HEK293T (cell line): ENCODE data around the gene TRPM8.
"Not testable (repeated sequence)": the region's sequence is repeated elsewhere in the genome, so short reads cannot be mapped to it uniquely, and the experiment has no call there.

Experiments
- CTCF ChIA-PET: fragments of 350-600 bp; formaldehyde crosslinking; extraction: SDS; loops from one replicate; lab custom pipeline; 2021; ENCODE audit warnings: antibody characterized with exemption, inconsistent platforms; lab: Yijun Ruan, JAX
- POLR2A ChIA-PET: fragments of 350-600 bp; formaldehyde crosslinking; extraction: SDS; loops from one replicate; lab custom pipeline; 2020; ENCODE audit warnings: antibody characterized with exemption, inconsistent platforms; lab: Yijun Ruan, JAX
- DNase-seq: peaks from one replicate; pipeline ENCODE4 v3.0.0; 2012; ENCODE audit warnings: mixed read lengths; ENCODE audit errors: extremely low spot score
- ARNT ChIP-seq: fragments of 450-650 bp; IDR thresholded peaks from 2 replicates; pipeline ENCODE4 v1.6.1; 2017; ENCODE audit warnings: mild to moderate bottlenecking
- BHLHE40 ChIP-seq: fragments of 450-650 bp; IDR thresholded peaks from 2 replicates; pipeline ENCODE4 v1.6.1; 2016; ENCODE audit warnings: mild to moderate bottlenecking, moderate library complexity, borderline replicate concordance
- CTBP1 ChIP-seq: fragments of 450-650 bp; IDR thresholded peaks from 2 replicates; pipeline ENCODE4 v1.6.1; 2016; ENCODE audit warnings: borderline replicate concordance
- ELF4 ChIP-seq: fragments of 450-650 bp; IDR thresholded peaks from 2 replicates; pipeline ENCODE4 v1.6.1; 2017; ENCODE audit warnings: antibody characterized with exemption
- FOXA1 ChIP-seq: fragments of 450-650 bp; IDR thresholded peaks from 2 replicates; pipeline ENCODE4 v1.6.1; 2016; ENCODE audit warnings: mild to moderate bottlenecking
- FOXK2 ChIP-seq: fragments of 450-650 bp; IDR thresholded peaks from 2 replicates; pipeline ENCODE4 v1.6.1; 2016; ENCODE audit warnings: mild to moderate bottlenecking
- FOXM1 ChIP-seq: fragments of 450-650 bp; IDR thresholded peaks from 2 replicates; pipeline ENCODE4 v1.6.1; 2017; ENCODE audit warnings: mild to moderate bottlenecking, borderline replicate concordance
- HDGF ChIP-seq: fragments of 450-650 bp; IDR thresholded peaks from 2 replicates; pipeline ENCODE4 v1.6.1; 2017; ENCODE audit warnings: antibody characterized with exemption, borderline replicate concordance
- L3MBTL2 ChIP-seq: fragments of 450-650 bp; conservative IDR thresholded peaks from 2 replicates; pipeline ENCODE4 v1.6.1; 2016; ENCODE audit warnings: mild to moderate bottlenecking
- LEF1 ChIP-seq: fragments of 450-650 bp; IDR thresholded peaks from 2 replicates; pipeline ENCODE4 v1.6.1; 2017; ENCODE audit warnings: mild to moderate bottlenecking, borderline replicate concordance
- NFRKB ChIP-seq: fragments of 450-650 bp; IDR thresholded peaks from 2 replicates; pipeline ENCODE4 v1.6.1; 2016; ENCODE audit warnings: mild to moderate bottlenecking, moderate library complexity
- PKNOX1 ChIP-seq: fragments of 450-650 bp; IDR thresholded peaks from 2 replicates; pipeline ENCODE4 v1.6.1; 2016
- SP1 ChIP-seq: fragments of 450-650 bp; IDR thresholded peaks from 2 replicates; pipeline ENCODE4 v1.6.1; 2017
- SUZ12 ChIP-seq: fragments of 450-650 bp; IDR thresholded peaks from 2 replicates; pipeline ENCODE4 v1.6.1; 2016; ENCODE audit warnings: mild to moderate bottlenecking
- TARDBP ChIP-seq: fragments of 450-650 bp; IDR thresholded peaks from 2 replicates; pipeline ENCODE4 v1.6.1; 2016
- ZNF384 ChIP-seq: fragments of 450-650 bp; IDR thresholded peaks from 2 replicates; pipeline ENCODE4 v1.6.1; 2016

The TRPM8 gene

DNA sequence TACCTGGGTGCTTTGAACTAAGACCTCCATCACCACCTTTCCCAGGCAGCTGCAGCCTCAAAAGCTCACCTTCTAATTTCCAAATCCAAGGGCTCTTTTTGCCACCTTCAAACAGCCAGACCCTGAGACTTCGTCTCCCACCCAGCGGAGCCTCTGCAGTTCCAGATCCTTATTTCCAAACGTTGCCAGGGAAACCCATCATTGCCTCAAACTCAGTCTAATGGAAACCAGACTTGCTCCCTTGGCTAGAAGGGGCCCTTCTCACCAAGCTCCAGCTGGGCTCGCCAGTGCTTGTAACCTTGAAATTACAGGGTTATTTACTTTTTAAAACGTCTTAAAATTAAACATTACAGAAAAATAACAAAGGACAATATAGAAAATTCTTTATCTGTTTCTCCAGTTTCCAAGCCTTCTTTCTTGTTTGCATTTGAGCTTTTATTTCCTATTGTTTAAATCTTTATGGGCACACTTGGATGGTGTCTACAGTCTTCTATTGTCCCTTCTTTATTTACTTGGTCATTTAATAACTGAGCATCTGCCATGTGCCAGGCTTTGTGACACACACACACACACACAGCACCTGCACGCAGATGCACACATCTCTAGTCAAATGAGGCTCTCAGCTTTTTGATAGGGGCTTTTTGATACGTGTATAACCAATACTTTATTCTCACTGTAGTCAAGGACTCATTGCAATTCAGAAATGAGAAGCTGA is 36.1 kb downstream of the TRPM8 start:
- no peak for DNase-seq
- CTCF ChIA-PET, result interaction anchor here (0.7 kb wide), 1 partner anchor 495 kb away, joined by 3 read pairs; no protein-coding TSS in a partner anchor
- TF ChIP-seq SP1 (no peak), HDGF (no peak), FOXA1 (no peak), TARDBP (no peak), NFRKB (no peak), FOXK2 (no peak), L3MBTL2 (no peak), CTBP1 (no peak), ZNF384 (no peak)
- POLR2A ChIA-PET, result no interaction called here

- TF ChIP-seq ELF4, result no peak
- no peak for TF ChIP-seq ARNT
- no peak for TF ChIP-seq HDGF
- no peak for TF ChIP-seq NFRKB
- no peak for TF ChIP-seq BHLHE40
- no peak for TF ChIP-seq FOXK2
- TF ChIP-seq FOXA1, result no peak
- no peak for TF ChIP-seq SP1
- no peak for DNase-seq
- ChIA-PET CTCF (no interaction called here), POLR2A (no interaction called here)
Measured at GRCh38 chr2:233960203-233960602, 43.0 kb downstream of the TRPM8 start.

- TF ChIP-seq HDGF (no peak), PKNOX1 (no peak), ELF4 (no peak), ARNT (no peak), SP1 (no peak), LEF1 (no peak), BHLHE40 (no peak), ZNF384 (no peak), FOXA1 (no peak), FOXM1 (no peak)
- DNase-seq, result no peak
- CTCF ChIA-PET, result no interaction called here
- POLR2A ChIA-PET, result no interaction called here
Measured at GRCh38 chr2:233961905-233962304, 44.7 kb downstream of the TRPM8 start.

DNA sequence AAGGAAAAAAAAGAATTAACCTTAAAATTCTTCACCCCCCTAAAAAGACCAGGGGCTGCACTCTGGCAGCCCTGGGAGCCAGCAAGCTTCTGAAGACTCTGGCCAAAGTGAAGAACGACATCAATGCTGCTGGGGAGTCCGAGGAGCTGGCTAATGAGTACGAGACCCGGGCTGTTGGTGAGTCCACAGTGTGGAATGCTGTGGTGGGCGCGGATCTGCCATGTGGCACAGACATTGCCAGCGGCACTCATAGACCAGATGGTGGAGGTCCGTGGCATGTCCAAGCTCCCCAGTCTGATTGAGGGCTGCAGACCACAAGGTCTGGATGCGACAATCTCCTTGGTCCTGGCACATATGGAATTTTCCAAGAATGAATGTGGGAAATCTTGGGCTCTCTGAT is 47.4 kb downstream of the TRPM8 start:
- DNase-seq, result no peak
- POLR2A ChIA-PET, result no interaction called here
- no peak for TF ChIP-seq BHLHE40
- no peak for TF ChIP-seq ZNF384
- TF ChIP-seq FOXK2, result no peak
- CTCF ChIA-PET, result no interaction called here

- no peak for DNase-seq
- POLR2A ChIA-PET, result no interaction called here
- CTCF ChIA-PET, result no interaction called here
- no peak for TF ChIP-seq L3MBTL2
- no peak for TF ChIP-seq HDGF
- no peak for TF ChIP-seq NFRKB
- TF ChIP-seq BHLHE40, result no peak
- no peak for TF ChIP-seq ARNT
- no peak for TF ChIP-seq ELF4
- no peak for TF ChIP-seq FOXK2
- no peak for TF ChIP-seq PKNOX1
- TF ChIP-seq FOXA1, result no peak
- no peak for TF ChIP-seq TARDBP
- TF ChIP-seq SUZ12, result no peak
- no peak for TF ChIP-seq LEF1
- no peak for TF ChIP-seq ZNF384
- no peak for TF ChIP-seq FOXM1
- TF ChIP-seq CTBP1, result no peak
- TF ChIP-seq SP1, result no peak
Measured at GRCh38 chr2:233965032-233965603, 47.9 kb downstream of the TRPM8 start.

DNA sequence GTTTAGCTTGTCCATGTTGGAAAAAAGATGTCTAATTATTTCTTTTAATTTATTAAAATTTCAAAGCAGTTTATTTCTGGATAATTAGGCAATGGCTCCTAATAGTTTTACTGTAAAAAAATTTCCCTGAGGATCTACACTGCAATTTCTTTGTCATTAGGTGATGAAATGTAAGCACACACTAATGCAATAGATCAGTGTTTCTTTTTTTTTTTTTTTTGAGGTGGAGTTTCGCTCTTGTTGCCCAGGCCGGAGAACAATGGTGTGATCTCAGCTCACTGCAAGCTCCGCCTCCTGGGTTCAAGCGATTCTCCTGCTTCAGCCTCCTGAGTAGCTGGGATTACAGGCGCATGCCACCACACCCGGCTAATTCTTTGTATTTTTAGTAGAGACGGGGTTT is 48.5 kb downstream of the TRPM8 start:
- CTCF ChIA-PET, POLR2A ChIA-PET, DNase-seq: not testable (repeated sequence)

DNA sequence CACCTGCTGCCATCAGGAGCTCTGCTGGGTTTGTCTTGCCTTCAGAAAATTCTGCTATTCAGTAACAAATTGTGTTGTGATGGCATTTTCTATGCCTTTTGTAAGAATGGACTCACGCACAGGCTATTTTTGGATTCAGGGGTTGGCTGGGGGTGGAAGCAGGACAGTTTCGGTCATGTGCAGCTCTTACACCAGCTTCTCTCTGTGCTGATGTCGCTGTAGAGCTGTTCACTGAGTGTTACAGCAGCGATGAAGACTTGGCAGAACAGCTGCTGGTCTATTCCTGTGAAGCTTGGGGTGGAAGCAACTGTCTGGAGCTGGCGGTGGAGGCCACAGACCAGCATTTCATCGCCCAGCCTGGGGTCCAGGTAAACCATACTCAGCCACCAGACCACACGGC is 49.2 kb downstream of the TRPM8 start:
- POLR2A ChIA-PET, result no interaction called here
- DNase-seq, result no peak
- no peak for TF ChIP-seq BHLHE40
- TF ChIP-seq FOXM1, result no peak
- no peak for TF ChIP-seq FOXA1
- TF ChIP-seq ELF4, result no peak
- TF ChIP-seq CTBP1, result no peak
- TF ChIP-seq ARNT, result no peak
- no peak for TF ChIP-seq SP1
- TF ChIP-seq FOXK2, result no peak
- CTCF ChIA-PET, result no interaction called here
